HG02884 (cell line): ENCODE results near the gene RNFT2.

Experiments used
- ATAC-seq: cut with Tn5 transposase; IDR thresholded peaks from one replicate; pipeline ENCODE4 v1.9.1; 2021; ENCODE audit warnings: mild to moderate bottlenecking, moderate library complexity; ENCODE audit not compliant: unreplicated experiment

RNFT2 gene

DNA sequence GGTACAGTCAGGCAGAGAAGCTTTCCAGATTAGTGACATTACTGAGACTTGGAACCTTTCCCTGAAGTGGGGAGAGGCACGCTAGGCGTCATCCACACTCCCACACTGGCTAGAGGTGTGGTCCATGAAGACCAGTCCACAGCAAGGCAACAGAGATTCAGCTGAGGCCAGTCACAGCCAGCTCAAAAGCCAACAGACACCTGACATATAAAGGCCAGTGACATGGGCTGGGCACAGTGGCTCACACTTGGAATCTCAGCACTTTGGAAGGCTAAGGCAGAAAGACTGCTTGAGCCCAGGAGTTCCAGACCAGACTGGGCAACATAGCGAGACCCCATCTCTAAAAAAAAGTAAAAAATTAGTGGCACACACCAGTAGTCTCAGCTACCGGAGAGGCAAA is 132.2 kb downstream of the RNFT2 start:
- no peak for ATAC-seq

DNA sequence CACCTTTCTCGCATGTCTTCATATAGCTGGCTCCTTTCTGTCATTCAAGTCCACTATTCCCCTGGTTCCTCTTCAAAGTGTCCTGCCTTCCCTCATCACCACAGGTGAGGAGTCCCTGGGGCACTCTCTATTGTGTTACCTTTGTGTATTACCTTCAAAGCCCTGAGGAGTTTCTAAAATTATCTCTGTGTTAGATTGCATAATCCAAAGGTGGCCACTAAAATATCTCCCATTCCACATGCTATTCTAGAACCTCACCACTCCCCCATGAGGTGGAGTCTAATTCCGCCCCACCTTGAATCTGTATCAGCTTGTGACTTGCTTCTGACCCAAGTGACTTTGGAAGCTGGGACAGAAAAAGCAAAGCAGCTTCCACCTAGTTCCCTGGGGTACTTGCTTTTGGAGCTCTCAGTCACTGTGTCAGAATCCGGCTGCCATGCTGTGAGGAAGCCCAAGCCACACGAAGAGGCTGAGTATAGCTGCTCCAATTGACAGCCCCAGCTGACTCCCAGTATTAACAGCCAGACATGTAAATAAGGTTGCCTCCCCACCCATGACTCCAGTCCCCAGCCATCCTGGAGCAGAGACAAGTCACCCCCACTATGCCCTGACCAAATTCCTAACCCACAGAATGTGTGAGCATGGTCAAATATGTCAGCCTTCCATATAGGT is 136.3 kb downstream of the RNFT2 start:
- ATAC-seq: no peak

DNA sequence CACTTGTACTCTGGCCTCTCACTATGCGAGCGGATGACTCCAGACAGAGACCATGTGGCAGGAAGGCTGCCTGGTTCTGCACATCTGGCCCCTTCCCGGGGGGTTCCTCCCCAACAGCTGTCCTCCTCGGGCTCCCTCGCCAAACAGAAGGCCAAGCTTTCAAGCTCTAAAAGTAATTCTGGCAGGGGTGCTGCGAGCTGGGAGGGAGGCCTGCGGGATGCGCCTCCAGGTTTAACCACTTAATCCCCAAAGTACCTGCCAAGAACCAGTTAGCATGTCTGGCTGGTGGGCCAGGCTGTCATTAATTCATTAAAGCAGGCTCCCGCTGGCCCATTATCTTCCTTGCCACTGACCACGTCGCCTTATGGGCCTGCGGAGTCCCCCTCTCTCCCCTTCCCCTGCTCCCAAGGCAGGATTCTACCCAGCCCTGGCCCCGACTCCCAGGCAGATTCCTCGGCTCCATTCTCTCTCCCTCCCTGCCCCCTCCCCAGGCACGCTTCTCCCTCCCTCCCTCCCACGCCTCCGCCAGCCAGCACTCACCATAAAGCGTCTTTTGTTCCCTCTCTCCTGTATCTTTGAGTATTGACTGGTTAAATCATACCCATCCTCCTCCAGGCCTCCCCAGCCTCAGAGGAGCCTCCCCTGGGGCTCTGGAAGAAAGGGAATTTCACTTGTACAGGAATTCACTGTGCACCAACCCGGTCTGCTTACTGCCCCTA is 138.2 kb downstream of the RNFT2 start:
- no peak for ATAC-seq

DNA sequence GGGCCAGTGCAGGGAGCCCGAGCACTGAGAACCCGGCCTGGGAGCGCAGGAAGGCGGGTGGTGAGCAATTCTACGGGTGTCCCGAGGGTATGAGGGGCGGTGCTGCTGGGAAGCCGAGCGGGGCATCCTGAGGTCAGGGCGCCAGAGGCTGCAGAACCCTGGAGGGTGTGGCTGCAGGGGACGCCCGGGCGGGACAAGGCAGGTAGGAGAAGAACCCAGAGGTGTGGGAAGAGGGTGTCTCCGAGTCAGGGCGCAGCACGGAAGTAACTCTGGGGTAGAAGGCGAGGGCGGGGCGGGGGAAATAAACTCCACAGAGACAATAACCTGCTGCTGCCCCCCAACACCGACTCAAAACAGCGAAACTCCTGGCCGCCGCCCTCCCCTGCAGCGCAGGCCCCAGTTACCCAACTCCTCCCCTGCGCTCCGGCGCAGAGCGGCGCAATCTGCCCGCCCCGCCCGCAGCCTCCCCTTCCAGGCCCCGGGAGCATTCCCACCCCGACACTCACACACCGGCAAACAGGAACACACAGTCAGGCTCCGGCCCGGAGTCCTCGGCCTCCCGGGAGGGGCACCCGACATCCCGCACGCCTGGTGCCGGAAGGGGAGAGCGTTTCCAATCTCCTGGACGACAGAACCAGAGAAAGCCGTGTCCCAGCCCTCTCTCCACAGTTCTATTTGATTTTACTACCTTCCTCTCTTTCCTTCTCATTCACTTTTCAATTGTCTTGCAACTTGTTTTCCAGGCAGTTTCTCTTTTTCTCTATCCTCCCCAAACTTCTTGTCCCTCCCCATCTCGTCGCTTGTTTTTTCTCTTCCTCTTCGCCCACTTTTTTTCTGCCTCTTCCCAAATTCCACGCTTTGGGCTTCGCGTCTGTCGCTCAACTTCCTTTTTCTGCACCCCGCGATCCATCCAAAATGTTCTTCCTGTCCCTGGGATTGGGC is 140.7 kb downstream of the RNFT2 start:
- no peak for ATAC-seq

DNA sequence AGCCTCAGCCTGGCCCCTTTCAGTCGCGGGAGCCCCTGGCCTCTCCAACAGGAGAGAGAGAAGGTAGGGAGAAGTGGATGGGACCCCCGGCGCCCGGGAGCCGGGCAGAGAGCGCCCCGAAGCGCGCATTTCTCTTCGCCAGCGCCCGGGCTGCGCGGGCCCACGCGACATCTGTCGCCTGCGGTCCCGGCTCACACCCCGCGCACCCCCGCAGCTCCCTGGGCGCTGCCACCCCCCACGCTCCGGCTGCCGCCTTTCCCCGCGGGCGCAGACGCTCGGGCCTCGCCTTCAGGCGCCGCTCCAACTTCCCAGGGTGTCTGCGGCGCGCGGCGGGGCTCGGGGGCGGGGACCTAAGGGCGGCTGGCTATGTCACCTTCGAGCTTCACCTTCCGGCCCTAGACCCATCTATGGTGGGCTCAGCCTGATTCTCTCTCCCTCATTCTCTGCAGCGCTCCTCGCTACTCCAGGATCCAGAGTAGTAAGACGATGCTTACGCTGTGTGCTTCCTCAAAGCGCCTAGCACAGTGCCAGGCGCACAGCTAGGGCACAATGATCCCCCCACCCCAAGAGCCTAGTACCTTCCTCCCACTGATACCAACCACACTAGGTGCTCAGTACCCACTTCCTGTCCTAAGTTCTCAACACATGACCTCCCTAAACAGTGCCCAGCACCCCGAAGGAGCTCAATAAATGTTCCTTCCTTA is 141.5 kb downstream of the RNFT2 start:
- no peak for ATAC-seq

DNA sequence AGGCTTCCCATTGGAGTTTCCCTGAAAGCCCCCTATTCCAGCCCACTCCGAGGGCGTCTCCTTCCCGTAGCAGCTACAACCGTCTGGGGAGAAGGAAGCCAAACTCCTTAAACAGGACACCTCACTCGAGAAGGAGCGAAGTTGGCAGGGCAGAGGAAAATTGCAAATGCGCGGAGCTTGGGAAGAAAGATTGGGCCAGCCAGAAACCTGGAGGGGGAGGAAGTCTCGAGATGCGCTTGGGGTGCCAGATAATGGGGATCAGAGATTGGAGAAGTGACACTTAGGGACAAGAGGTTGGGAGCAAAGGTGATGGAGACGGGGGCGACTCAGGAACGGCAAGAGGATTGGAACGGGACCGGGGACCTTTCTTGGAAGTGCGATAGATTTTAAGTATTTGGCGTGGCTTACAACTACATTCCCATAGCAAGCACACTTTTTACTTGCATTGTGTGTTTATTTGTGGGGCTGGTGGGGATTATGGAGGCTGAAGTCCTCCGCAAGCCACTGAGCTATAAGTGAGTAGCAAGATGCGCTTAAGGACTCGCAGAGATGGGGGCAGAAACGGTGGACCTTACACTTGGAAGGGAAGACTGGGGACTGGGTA is 142.2 kb downstream of the RNFT2 start:
- no peak for ATAC-seq

DNA sequence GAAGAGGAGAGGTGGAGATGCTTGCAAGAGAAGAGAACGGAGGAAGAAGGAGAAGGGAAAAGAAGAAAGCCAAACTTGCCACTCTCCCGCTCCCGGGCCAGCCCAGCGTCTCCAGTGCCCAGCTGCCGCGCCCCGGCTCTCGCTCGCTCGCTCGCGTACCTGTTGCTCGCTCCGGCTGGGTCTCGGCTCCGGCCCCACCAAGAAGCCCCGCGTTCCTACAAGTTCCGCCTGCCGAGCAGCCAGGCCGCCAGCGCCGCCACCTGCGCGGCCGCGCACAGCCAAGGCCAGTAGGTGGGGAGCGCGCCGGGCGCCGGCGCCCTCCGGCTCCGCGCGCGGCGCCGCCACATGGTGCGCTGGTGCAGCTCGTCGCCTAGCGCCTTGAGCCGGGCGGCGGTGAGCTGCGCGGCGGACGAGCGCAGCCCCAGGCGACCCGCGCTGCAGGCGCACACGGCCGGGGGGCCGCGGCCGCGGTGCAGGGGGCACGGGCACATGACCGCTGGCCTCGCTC is 142.8 kb downstream of the RNFT2 start:
- ATAC-seq: peak; percentile 48

DNA sequence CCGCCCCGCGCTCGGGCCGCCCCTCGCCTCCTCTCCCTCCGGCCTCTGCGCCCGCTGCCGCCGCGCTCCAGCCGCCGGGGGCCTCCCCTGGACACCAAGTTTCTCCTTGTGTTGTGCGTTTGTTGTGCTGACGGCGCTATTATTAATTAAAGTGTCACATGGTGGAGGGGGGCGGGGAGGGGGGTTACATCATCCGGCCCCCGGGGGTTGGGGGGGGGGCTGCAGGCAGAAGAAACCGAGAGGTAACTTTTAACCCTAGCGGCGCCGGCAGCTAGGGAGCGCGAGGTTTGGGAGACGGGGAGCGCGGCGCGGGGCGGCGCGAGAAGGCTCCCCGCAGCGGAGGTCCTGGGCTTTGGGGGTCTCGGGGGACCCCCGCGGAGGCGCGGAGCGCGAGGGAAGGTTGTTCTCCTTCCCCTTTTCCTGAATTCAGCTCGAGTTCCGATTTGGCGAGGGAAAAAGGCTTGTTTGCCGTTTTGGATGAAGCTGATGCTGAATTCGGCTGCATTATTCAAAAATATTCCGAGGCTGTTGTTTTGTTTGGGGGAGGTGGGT is 143.3 kb downstream of the RNFT2 start, which contains the start of gene HRK:
HRK (minus strand) TSS at position 117 of the 552 bp plus-strand sequence. CDS start 134 bp downstream, outside the sequence.
- ATAC-seq: no peak

DNA sequence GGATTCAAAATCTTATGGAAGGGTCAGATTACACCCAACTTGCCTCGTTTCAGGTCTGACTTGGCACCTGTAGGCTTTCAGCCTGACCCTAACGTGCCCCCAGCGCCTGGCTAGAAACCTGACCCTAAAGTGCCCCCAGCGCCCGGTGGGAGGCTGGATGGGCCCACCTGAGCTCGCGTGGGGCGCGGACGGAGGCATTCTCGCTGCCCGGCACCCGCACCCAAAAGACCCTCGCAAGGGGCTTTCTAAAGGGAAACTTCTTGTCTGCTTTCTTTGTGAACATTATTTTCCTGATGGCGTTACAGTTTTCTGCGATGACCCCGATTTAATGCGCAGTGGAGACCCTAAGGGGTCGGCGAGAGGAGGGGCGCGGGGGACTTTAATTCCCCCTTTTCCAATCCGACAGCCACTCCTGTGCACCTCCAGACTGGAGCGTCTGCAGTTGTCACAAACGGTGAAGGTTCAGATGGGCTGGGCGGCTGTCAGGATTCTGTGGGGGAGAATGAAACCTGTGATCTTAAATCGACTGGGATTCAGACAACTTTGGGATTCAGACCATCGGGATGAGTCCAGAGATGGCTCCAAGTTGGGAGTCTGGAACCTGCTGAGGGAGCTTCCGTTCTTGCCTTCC is 143.9 kb downstream of the RNFT2 start:
- no peak for ATAC-seq

DNA sequence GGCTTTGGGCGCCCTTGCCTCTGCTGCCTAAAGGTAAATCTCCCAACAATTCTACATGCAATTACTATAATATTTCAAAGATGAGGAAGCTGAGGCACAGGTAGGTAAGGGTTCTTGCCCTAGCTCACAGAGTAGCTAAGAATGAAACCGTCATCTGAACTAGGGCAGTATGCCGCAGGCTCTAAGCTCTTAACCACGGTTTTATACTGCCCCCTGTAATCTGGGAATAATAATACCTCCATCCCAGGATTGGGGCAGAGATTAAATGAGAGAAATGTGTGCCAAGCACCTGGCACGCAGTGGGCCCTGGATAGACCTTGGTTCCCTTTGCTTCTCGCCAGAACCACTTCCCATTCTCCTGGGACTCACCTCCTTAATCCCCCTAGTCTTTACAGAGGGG is 144.6 kb downstream of the RNFT2 start:
- no peak for ATAC-seq

DNA sequence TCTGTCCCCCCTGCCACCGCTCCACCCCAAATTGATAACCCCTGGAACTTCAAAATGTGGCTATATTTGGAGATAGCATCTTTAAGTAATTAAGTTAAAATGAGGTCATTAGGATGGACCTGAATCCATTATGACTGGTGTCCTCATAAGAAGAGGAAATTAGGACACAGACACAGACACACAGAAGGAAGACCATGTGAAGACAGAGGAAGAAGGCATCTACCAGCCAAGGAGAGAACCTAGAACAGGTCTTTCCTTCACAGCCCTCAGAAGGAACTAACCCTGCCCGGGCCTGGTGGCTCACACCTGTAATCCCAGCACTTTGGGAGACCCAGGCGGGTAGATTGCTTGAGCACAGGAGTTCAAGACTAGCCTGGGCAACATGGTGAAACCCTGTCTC is 146.8 kb downstream of the RNFT2 start:
- ATAC-seq: no peak

DNA sequence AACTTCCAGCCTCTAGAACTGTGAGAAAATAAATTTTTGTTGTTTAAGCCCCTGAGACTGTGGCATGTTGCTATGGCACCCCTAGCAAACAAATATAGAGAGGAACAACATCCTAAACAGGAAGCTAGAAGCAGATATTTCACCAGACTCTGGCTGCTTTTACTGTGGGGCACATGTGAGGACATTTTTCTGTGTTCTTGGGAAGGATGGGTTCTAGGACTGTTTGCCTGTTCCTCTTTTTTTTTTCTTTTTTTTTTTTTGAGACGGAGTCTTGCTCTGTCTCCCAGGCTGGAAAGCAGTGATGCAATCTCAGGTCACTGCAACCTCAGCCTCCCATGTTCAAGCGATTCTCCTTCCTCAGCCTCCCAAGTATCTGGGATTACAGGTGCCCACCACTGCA is 147.4 kb downstream of the RNFT2 start:
- ATAC-seq: no peak

DNA sequence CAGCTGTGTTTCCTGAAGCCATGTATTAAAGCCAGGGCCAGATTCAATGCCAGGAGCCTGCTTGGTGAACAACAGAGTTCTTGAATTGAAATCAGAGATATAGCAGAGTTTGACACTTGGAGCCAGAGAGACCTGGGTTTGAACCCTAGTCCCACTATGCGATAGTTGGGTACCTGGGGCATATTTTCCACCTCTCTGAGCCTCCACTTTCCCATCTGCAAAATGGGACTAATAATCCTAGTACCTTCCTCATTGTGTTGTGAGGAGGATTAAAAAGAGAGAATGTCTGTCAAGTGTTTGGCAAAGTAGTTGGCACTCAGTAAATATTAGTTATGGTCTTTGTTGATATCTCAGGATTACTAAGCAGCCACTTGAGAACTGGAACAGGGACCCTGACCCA is 149.1 kb downstream of the RNFT2 start:
- no peak for ATAC-seq

DNA sequence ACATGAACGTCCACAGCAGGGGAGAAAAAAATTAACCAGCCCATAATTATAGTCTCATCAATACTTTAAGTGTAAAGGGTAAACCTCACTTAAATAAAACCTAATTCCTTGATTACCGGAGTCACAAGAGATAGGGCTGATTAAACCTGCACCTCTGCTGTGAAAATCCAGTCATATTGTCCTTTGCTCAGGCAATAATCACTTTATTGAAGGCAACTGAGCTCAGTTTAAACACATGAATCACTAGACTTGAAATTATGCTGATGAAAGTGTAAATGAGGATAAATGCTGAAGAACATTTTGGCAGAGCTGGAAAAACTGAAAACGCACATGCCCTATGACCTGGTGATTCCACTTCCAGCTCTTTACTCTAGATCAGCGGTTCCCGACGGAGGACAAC is 149.8 kb downstream of the RNFT2 start:
- no peak for ATAC-seq

DNA sequence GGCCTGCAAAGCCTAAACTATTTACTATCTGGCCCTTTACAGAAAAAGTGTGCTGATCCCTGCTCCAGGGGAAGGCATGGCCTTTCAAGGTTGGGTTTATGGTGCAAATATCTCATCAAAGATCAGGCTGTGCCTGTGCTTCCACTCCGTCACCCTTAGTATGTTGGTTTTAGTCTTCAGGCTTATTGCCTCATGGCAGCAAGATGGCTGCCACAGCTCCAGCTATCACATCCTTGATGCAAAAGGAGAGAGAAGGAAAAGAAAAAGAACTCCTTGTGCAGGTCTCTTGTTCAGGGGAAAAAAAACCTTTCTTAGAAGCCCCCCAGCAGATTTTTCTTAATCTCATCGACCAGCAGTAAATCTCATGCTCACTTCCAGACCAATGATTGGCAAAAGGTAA is 152.2 kb downstream of the RNFT2 start:
- ATAC-seq: no peak

DNA sequence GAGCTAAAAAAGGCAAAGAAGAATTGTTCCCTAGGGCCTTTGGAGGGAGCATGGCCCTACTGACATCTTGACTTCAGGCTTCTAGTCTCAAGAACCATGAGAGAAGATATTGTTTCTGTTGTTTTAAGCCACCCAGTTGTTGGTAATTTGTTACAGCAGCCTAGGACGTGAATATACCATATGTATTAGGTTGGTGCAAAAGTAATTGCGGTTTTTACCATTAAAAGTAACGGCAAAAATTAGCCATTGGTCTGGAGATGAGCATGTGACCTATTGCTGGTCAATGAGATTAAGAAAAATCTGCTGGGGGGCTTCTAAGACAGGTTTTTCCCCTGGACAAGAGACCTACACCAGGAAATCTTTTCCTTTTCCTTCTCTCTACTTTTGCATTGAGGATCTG is 152.9 kb downstream of the RNFT2 start:
- ATAC-seq: no peak

DNA sequence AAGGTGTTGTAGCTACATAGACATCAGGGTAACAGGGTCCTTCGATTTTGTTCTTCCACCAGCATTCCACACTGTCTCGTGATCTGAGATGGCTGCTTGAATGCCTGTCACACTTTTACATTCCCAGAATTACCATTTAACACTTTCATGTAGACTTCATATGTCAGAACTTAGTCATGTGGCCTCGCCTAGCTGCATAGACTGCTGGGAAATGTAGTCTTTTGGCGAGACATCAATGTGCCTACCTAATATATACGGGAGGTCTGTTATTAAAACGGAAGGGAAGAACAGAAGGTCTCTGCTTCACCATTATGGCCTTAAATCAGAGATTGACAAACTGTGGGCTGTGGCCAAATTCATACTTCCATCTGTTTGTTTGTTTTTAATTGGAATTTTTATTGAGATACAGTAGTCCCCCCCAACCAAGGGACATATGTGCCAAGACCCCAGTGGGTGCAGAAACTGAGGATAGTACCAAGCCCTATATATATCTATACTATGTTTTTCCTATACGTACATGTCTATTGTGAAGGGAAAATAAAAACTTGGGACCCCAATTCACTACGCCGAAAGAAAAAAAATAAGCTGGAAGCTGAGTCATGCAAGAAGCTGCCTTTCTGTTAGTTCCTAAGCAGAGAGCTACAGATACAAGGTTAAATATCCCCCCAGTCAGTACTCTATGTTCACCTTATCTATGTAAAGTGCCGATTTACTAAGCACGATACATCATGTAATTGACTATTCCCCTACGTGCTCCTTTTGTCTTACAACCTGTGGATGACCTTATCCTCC is 154.4 kb downstream of the RNFT2 start:
- no peak for ATAC-seq

DNA sequence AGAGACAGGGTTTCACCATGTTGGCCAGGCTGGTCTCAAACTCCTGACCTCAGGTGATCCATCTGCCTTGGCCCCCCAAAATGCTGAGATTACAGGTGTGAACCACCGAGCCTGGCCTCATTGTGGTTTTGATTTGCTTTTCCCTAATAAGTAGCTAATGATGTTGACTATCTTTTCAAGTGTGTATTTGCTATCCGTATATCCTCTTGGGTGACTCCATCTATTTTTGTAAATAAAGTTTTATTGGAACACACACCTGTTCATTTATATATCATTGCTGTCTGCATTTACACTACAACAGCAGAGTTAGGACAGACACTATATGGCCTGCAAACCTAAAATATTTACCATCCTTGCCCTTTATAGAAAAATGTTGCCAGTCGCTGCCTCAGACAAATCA is 156.8 kb downstream of the RNFT2 start:
- no peak for ATAC-seq
